ENCODE data around the gene CDHR1.

The CDHR1 gene

GRCh38 chr10:84257343-84258020 lies 63.1 kb downstream of the CDHR1 start:
- Histone ChIP-seq H3K27ac (ENCODE audit: low read length) (no peak overlapping the region), H3K4me1 (ENCODE audit: control insufficient read depth in 1 of 2, insufficient read depth in 2 of 2, low read length in 2 of 2) (peaks cover 0 to 5% of the 10 kb centered on the region in 2 donors), H3K4me3 (ENCODE audit: low read depth in 1 of 2, low read length in 2 of 2) (peak overlapping the region in 1 of 2 donors; percentile 14), H3K9me3 (ENCODE audit: control insufficient read depth in 1 of 2, low read length in 2 of 2) (no peaks in the 10 kb centered on the region), H3K36me3 (ENCODE audit: control insufficient read depth in 1 of 2, insufficient read depth in 2 of 2, low read length in 2 of 2) (no peaks in the 10 kb centered on the region), H3K27me3 (ENCODE audit: low read depth, low read length) (no peaks in the 10 kb centered on the region)

- Histone ChIP-seq H3K27me3 (ENCODE audit: low read depth, low read length) (no peaks in the 10 kb centered on the region), H3K36me3 (ENCODE audit: control insufficient read depth in 1 of 2, insufficient read depth in 2 of 2, low read length in 2 of 2) (no peaks in the 10 kb centered on the region), H3K4me1 (ENCODE audit: control insufficient read depth in 1 of 2, insufficient read depth in 2 of 2, low read length in 2 of 2) (peaks cover 0 to 5% of the 10 kb centered on the region in 2 donors), H3K9me3 (ENCODE audit: control insufficient read depth in 1 of 2, low read length in 2 of 2) (no peaks in the 10 kb centered on the region), H3K27ac (ENCODE audit: low read length) (no peak overlapping the region), H3K4me3 (ENCODE audit: low read depth in 1 of 2, low read length in 2 of 2) (no peak overlapping the region)
Measured at GRCh38 chr10:84258034-84258695, 63.8 kb downstream of the CDHR1 start.

GRCh38 chr10:84261236-84261915 lies 67.0 kb downstream of the CDHR1 start:
- Histone ChIP-seq H3K4me1 (ENCODE audit: control insufficient read depth in 1 of 2, insufficient read depth in 2 of 2, low read length in 2 of 2) (peaks cover 0 to 5% of the 10 kb centered on the region in 2 donors), H3K36me3 (ENCODE audit: control insufficient read depth in 1 of 2, insufficient read depth in 2 of 2, low read length in 2 of 2) (no peaks in the 10 kb centered on the region), H3K27me3 (ENCODE audit: low read depth, low read length) (no peaks in the 10 kb centered on the region), H3K27ac (ENCODE audit: low read length) (no peak overlapping the region), H3K4me3 (ENCODE audit: low read depth in 1 of 2, low read length in 2 of 2) (no peak overlapping the region), H3K9me3 (ENCODE audit: control insufficient read depth in 1 of 2, low read length in 2 of 2) (no peaks in the 10 kb centered on the region)

- H3K36me3 ChIP-seq (ENCODE audit: control insufficient read depth in 1 of 2, insufficient read depth in 2 of 2, low read length in 2 of 2), result no peaks in the 10 kb centered on the region
- no peak overlapping the region for H3K4me3 ChIP-seq (ENCODE audit: low read depth in 1 of 2, low read length in 2 of 2)
- H3K27me3 ChIP-seq (ENCODE audit: low read depth, low read length), result no peaks in the 10 kb centered on the region
- no peaks in the 10 kb centered on the region for H3K9me3 ChIP-seq (ENCODE audit: control insufficient read depth in 1 of 2, low read length in 2 of 2)
- no peak overlapping the region for H3K27ac ChIP-seq (ENCODE audit: low read length)
- no peaks in the 10 kb centered on the region for H3K4me1 ChIP-seq (ENCODE audit: control insufficient read depth in 1 of 2, insufficient read depth in 2 of 2, low read length in 2 of 2)
Measured at GRCh38 chr10:84262190-84262956, 68.0 kb downstream of the CDHR1 start.

GRCh38 chr10:84263716-84264115 lies 69.4 kb downstream of the CDHR1 start:
- no peak overlapping the region for H3K4me3 ChIP-seq (ENCODE audit: low read depth in 1 of 2, low read length in 2 of 2)
- H3K4me1 ChIP-seq (ENCODE audit: control insufficient read depth in 1 of 2, insufficient read depth in 2 of 2, low read length in 2 of 2), result no peaks in the 10 kb centered on the region
- H3K27me3 ChIP-seq (ENCODE audit: low read depth, low read length), result no peaks in the 10 kb centered on the region
- H3K36me3 ChIP-seq (ENCODE audit: control insufficient read depth in 1 of 2, insufficient read depth in 2 of 2, low read length in 2 of 2), result no peaks in the 10 kb centered on the region
- no peak overlapping the region for H3K27ac ChIP-seq (ENCODE audit: low read length)
- H3K9me3 ChIP-seq (ENCODE audit: control insufficient read depth in 1 of 2, low read length in 2 of 2), result no peaks in the 10 kb centered on the region

GRCh38 chr10:84264611-84265141 lies 70.3 kb downstream of the CDHR1 start:
- H3K36me3 ChIP-seq (ENCODE audit: control insufficient read depth in 1 of 2, insufficient read depth in 2 of 2, low read length in 2 of 2), result no peaks in the 10 kb centered on the region
- no peaks in the 10 kb centered on the region for H3K27me3 ChIP-seq (ENCODE audit: low read depth, low read length)
- no peak overlapping the region for H3K27ac ChIP-seq (ENCODE audit: low read length)
- H3K4me3 ChIP-seq (ENCODE audit: low read depth in 1 of 2, low read length in 2 of 2), result no peak overlapping the region
- H3K9me3 ChIP-seq (ENCODE audit: control insufficient read depth in 1 of 2, low read length in 2 of 2), result no peaks in the 10 kb centered on the region
- no peaks in the 10 kb centered on the region for H3K4me1 ChIP-seq (ENCODE audit: control insufficient read depth in 1 of 2, insufficient read depth in 2 of 2, low read length in 2 of 2)

GRCh38 chr10:84265418-84265817 lies 71.1 kb downstream of the CDHR1 start:
- H3K9me3 ChIP-seq (ENCODE audit: control insufficient read depth in 1 of 2, low read length in 2 of 2), result no peaks in the 10 kb centered on the region
- H3K4me1 ChIP-seq (ENCODE audit: control insufficient read depth in 1 of 2, insufficient read depth in 2 of 2, low read length in 2 of 2), result no peaks in the 10 kb centered on the region
- H3K27ac ChIP-seq (ENCODE audit: low read length), result no peak overlapping the region
- H3K27me3 ChIP-seq (ENCODE audit: low read depth, low read length), result no peaks in the 10 kb centered on the region
- no peak overlapping the region for H3K4me3 ChIP-seq (ENCODE audit: low read depth in 1 of 2, low read length in 2 of 2)
- no peaks in the 10 kb centered on the region for H3K36me3 ChIP-seq (ENCODE audit: control insufficient read depth in 1 of 2, insufficient read depth in 2 of 2, low read length in 2 of 2)

GRCh38 chr10:84267503-84268126 lies 73.3 kb downstream of the CDHR1 start:
- no peaks in the 10 kb centered on the region for H3K27me3 ChIP-seq (ENCODE audit: low read depth, low read length)
- no peaks in the 10 kb centered on the region for H3K9me3 ChIP-seq (ENCODE audit: control insufficient read depth in 1 of 2, low read length in 2 of 2)
- no peak overlapping the region for H3K4me3 ChIP-seq (ENCODE audit: low read depth in 1 of 2, low read length in 2 of 2)
- H3K36me3 ChIP-seq (ENCODE audit: control insufficient read depth in 1 of 2, insufficient read depth in 2 of 2, low read length in 2 of 2), result no peaks in the 10 kb centered on the region
- H3K27ac ChIP-seq (ENCODE audit: low read length), result no peak overlapping the region
- H3K4me1 ChIP-seq (ENCODE audit: control insufficient read depth in 1 of 2, insufficient read depth in 2 of 2, low read length in 2 of 2), result no peaks in the 10 kb centered on the region

- Histone ChIP-seq H3K36me3 (ENCODE audit: control insufficient read depth in 1 of 2, insufficient read depth in 2 of 2, low read length in 2 of 2) (no peaks in the 10 kb centered on the region), H3K4me1 (ENCODE audit: control insufficient read depth in 1 of 2, insufficient read depth in 2 of 2, low read length in 2 of 2) (no peaks in the 10 kb centered on the region), H3K4me3 (ENCODE audit: low read depth in 1 of 2, low read length in 2 of 2) (no peak overlapping the region), H3K27ac (ENCODE audit: low read length) (no peak overlapping the region), H3K27me3 (ENCODE audit: low read depth, low read length) (no peaks in the 10 kb centered on the region), H3K9me3 (ENCODE audit: control insufficient read depth in 1 of 2, low read length in 2 of 2) (no peaks in the 10 kb centered on the region)
Measured at GRCh38 chr10:84269162-84269561, 74.8 kb downstream of the CDHR1 start.
